Endometrial microvascular endothelial cells (primary cell): ENCODE results near the gene APOD. TPM values are rescaled to one million over a fixed set of nuclear protein-coding genes. Genes with fewer than 3 reads are reported as not detected.
"Not testable (repeated sequence)": the region's sequence is repeated elsewhere in the genome, so short reads cannot be mapped to it uniquely, and the experiment has no call there.

Source experiments
- in situ Hi-C: cut with HindIII; loops from 2 replicates; pipeline ENCODE4 v1.10.0; 2017; ENCODE audit warnings: low sequenced_read_pairs, low pct_unique_long_range_greater_than_20kb; ENCODE audit errors: inconsistent ontology term
- total RNA-seq: library from RNA; depleted of rRNA; stranded (reverse); fragments of >200 nt; gene quantifications from one replicate; pipeline ENCODE4 v1.2.3, GENCODE V29; 2015; ENCODE audit errors: inconsistent ontology term

The APOD gene
- total RNA-seq, 1 donor from 2014 or later = 6.4 TPM

GRCh38 chr3:195591852-195592251 is 8.1 kb upstream of the APOD start:
- in situ Hi-C loops = no loop called here

GRCh38 chr3:195591220-195591619 is 7.5 kb upstream of the APOD start:
- in situ Hi-C loops = no loop called here

- in situ Hi-C loops = not testable (repeated sequence)
Measured at GRCh38 chr3:195590381-195590780, 6.6 kb upstream of the APOD start.

- in situ Hi-C loops = not testable (repeated sequence)
Measured at GRCh38 chr3:195589796-195590195, 6.1 kb upstream of the APOD start.

GRCh38 chr3:195587824-195588223 is 4.1 kb upstream of the APOD start:
- in situ Hi-C loops = no loop called here

- in situ Hi-C loops = no loop called here
Measured at GRCh38 chr3:195587406-195587805, 3.7 kb upstream of the APOD start.

GRCh38 chr3:195584543-195584870 is 767 bp upstream of the APOD start:
- in situ Hi-C loops = no loop called here

GRCh38 chr3:195582947-195583346 is 793 bp downstream of the APOD start:
- in situ Hi-C loops = no loop called here

GRCh38 chr3:195580744-195581443 is 2.8 kb downstream of the APOD start:
- in situ Hi-C loops = no loop called here

- in situ Hi-C loops = no loop called here
Measured at GRCh38 chr3:195579281-195579680, 4.5 kb downstream of the APOD start.

- in situ Hi-C loops = no loop called here
Measured at GRCh38 chr3:195578565-195578964, 5.2 kb downstream of the APOD start.

- in situ Hi-C loops = no loop called here
Measured at GRCh38 chr3:195577645-195578177, 6.0 kb downstream of the APOD start.

- in situ Hi-C loops = no loop called here
Measured at GRCh38 chr3:195574497-195575304, 9.0 kb downstream of the APOD start.

GRCh38 chr3:195573611-195574496 is 9.9 kb downstream of the APOD start:
- in situ Hi-C loops = no loop called here

- in situ Hi-C loops = no loop called here
Measured at GRCh38 chr3:195571361-195571760, 12.4 kb downstream of the APOD start.

GRCh38 chr3:195570912-195571311 is 12.8 kb downstream of the APOD start:
- in situ Hi-C loops = no loop called here

GRCh38 chr3:195570344-195570743 is 13.4 kb downstream of the APOD start:
- in situ Hi-C loops = no loop called here

- in situ Hi-C loops = no loop called here
Measured at GRCh38 chr3:195568630-195569029, 15.1 kb downstream of the APOD start.

GRCh38 chr3:195566797-195567196 is 16.9 kb downstream of the APOD start:
- in situ Hi-C loops = no loop called here
